ENCODE measurements around the gene PLEKHJ1. TPM values are rescaled to one million over a fixed set of nuclear protein-coding genes. Genes with fewer than 3 reads are reported as not detected.
A peak's percentile ranks its signal among the peaks of the same experiment; 100 is the strongest.

The PLEKHJ1 gene
- total RNA-seq, 1 experiment from 2014 or later: 78.6 TPM

DNA sequence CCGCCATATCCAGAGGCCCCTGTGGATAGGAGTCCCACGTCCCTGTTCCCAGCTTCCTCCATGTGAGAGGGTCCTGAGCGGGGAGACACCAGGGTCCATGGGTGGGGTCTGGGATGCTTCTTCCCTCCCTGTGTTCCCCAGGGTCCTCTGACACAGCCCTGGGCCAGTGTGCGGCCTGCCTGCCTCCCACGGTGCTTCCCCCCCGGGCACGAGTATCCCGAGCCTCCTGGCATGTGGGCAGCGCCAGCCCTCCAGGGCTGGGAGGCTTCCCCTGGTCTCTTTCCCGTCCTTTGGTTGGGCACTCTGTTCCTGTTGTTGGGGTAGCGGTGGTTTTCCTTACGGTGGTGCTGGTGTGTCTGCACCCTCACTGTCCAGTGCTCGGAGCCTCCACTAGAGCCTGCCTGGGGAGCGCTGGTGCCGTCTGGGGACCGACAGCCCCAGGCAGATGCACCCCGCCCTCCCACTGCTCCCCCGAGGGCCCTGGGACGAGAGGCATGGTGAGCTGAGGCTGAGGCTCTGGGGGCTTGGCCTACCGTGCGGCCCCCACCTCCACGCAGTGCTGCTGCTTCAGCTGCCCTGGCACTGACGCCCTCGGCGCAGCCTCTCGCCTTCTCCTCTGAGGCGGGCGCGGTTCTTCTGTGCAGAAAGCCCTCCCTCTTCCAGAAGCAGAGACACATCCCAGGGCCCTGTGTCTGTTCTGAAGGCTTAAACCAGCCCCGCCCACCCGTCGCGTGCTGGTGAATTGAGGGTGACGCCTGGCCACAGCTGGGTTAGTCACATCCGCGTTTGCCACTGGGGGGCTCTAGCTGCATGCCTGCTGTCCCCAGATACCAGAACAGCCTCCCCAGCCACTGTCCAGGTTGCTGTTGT, 27.9 kb downstream of the PLEKHJ1 start:
- TF ChIP-seq REST (IDR thresholded peaks at IDR 0.05; ENCODE audit: insufficient read depth in 1 of 2, low read depth in 2 of 2, low read length in 1 of 2): no peak
- no peak for TF ChIP-seq POLR2AphosphoS5 (IDR thresholded peaks at IDR 0.05; ENCODE audit: low read depth, low read length)
- TF ChIP-seq, protein P1, sequence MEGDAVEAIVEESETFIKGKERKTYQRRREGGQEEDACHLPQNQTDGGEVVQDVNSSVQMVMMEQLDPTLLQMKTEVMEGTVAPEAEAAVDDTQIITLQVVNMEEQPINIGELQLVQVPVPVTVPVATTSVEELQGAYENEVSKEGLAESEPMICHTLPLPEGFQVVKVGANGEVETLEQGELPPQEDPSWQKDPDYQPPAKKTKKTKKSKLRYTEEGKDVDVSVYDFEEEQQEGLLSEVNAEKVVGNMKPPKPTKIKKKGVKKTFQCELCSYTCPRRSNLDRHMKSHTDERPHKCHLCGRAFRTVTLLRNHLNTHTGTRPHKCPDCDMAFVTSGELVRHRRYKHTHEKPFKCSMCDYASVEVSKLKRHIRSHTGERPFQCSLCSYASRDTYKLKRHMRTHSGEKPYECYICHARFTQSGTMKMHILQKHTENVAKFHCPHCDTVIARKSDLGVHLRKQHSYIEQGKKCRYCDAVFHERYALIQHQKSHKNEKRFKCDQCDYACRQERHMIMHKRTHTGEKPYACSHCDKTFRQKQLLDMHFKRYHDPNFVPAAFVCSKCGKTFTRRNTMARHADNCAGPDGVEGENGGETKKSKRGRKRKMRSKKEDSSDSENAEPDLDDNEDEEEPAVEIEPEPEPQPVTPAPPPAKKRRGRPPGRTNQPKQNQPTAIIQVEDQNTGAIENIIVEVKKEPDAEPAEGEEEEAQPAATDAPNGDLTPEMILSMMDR (IDR thresholded peaks at IDR 0.05): no peak
- in situ Hi-C loops (cut with HindIII; ENCODE audit: low pct_unique_long_range_greater_than_20kb, low sequenced_read_pairs): no loop called here
- H3K27me3 ChIP-seq (ENCODE audit: control insufficient read depth, insufficient read depth, low read length): no peaks in the 10 kb centered on the region
- CTCF ChIA-PET: no interaction called here
- H3K4me1 ChIP-seq (ENCODE audit: control insufficient read depth, insufficient read depth, low read length): no peaks in the 10 kb centered on the region
- no peak overlapping the region for H3K4me3 ChIP-seq (ENCODE audit: low read depth in 2 of 2, low read length in 2 of 2)
- no peaks in the 10 kb centered on the region for H3K9me3 ChIP-seq (ENCODE audit: control insufficient read depth, insufficient read depth, low read depth, low read length)
- no peak for DNase-seq (ENCODE audit: low read depth, low spot score)
- intact Hi-C loops (cut with micrococcal nuclease; ENCODE audit: unreplicated experiment): no loop called here
- POLR2A ChIA-PET: no interaction called here
- H3K36me3 ChIP-seq (ENCODE audit: control insufficient read depth, insufficient read depth, low read length): no peaks in the 10 kb centered on the region
- peak; percentile 45 for ATAC-seq
- H3K27ac ChIP-seq (ENCODE audit: low read length): no peak overlapping the region
- no TSS peak for BruUV-seq (replicated peaks)

DNA sequence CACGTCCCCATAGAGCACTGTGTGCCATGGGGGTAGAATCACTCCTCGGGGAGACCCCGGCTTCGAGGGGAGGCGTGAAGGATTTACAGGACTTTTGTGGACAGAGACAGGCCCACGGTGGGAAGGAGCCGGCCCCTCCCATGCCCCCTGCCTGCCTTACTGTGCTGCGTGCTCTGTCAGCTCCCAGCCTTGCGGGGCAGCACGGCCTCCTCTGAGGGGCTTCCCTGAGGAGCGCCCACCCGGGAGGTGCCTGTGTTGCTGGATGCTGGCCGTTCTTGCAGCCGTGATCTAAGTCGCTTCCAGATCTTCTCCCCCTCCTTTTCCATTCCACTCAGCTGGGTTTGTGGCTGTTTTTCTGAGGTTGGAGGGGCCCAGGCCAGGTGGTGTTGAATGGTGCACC, 29.1 kb downstream of the PLEKHJ1 start:
- in situ Hi-C loops (cut with HindIII; ENCODE audit: low pct_unique_long_range_greater_than_20kb, low sequenced_read_pairs): no loop called here
- Histone ChIP-seq H3K4me1 (ENCODE audit: control insufficient read depth, insufficient read depth, low read length) (no peaks in the 10 kb centered on the region), H3K4me3 (ENCODE audit: low read depth in 2 of 2, low read length in 2 of 2) (no peak overlapping the region), H3K27me3 (ENCODE audit: control insufficient read depth, insufficient read depth, low read length) (no peaks in the 10 kb centered on the region), H3K27ac (ENCODE audit: low read length) (no peak overlapping the region), H3K9me3 (ENCODE audit: control insufficient read depth, insufficient read depth, low read depth, low read length) (no peaks in the 10 kb centered on the region), H3K36me3 (ENCODE audit: control insufficient read depth, insufficient read depth, low read length) (no peaks in the 10 kb centered on the region)
- no peak for ATAC-seq
- intact Hi-C loops (cut with micrococcal nuclease; ENCODE audit: unreplicated experiment): no loop called here
- ChIA-PET CTCF (no interaction called here), POLR2A (no interaction called here)
- TF ChIP-seq POLR2AphosphoS5 (IDR thresholded peaks at IDR 0.05; ENCODE audit: low read depth, low read length): no peak
- no peak for TF ChIP-seq REST (IDR thresholded peaks at IDR 0.05; ENCODE audit: insufficient read depth in 1 of 2, low read depth in 2 of 2, low read length in 1 of 2)
- no peak for TF ChIP-seq SIN3A (IDR thresholded peaks at IDR 0.05; ENCODE audit: borderline replicate concordance, insufficient read depth, low read depth, low read length)
- DNase-seq (ENCODE audit: low read depth, low spot score): no peak
- BruUV-seq (replicated peaks): no TSS peak
